ENCODE results near the gene DOK5.

DOK5 gene

GRCh38 chr20:54456423-54456822, 19.0 kb upstream of the DOK5 start:
- H3K9me3 ChIP-seq (ENCODE audit: low read length), result no peaks in the 10 kb centered on the region
- no peaks in the 10 kb centered on the region for H3K27me3 ChIP-seq (ENCODE audit: insufficient read depth, low read length)
- H3K4me1 ChIP-seq (ENCODE audit: insufficient read depth, low read length), result no peaks in the 10 kb centered on the region
- no peak overlapping the region for H3K4me3 ChIP-seq (ENCODE audit: low read length)
- H3K36me3 ChIP-seq (ENCODE audit: insufficient read depth, low read length), result no peaks in the 10 kb centered on the region
- no peak overlapping the region for H2AFZ ChIP-seq (ENCODE audit: low read depth, low read length)

GRCh38 chr20:54456961-54457360, 18.4 kb upstream of the DOK5 start:
- Histone ChIP-seq H3K4me1 (ENCODE audit: insufficient read depth, low read length) (no peaks in the 10 kb centered on the region), H2AFZ (ENCODE audit: low read depth, low read length) (no peak overlapping the region), H3K4me3 (ENCODE audit: low read length) (no peak overlapping the region), H3K36me3 (ENCODE audit: insufficient read depth, low read length) (no peaks in the 10 kb centered on the region), H3K9me3 (ENCODE audit: low read length) (no peaks in the 10 kb centered on the region), H3K27me3 (ENCODE audit: insufficient read depth, low read length) (no peaks in the 10 kb centered on the region)

GRCh38 chr20:54458219-54458618, 17.2 kb upstream of the DOK5 start:
- no peak overlapping the region for H3K4me3 ChIP-seq (ENCODE audit: low read length)
- H3K36me3 ChIP-seq (ENCODE audit: insufficient read depth, low read length), result no peaks in the 10 kb centered on the region
- no peaks in the 10 kb centered on the region for H3K9me3 ChIP-seq (ENCODE audit: low read length)
- peaks cover 4% of the 10 kb centered on the region for H3K27me3 ChIP-seq (ENCODE audit: insufficient read depth, low read length)
- H3K4me1 ChIP-seq (ENCODE audit: insufficient read depth, low read length), result no peaks in the 10 kb centered on the region
- H2AFZ ChIP-seq (ENCODE audit: low read depth, low read length), result no peak overlapping the region

GRCh38 chr20:54459279-54459678, 16.1 kb upstream of the DOK5 start:
- Histone ChIP-seq H3K4me1 (ENCODE audit: insufficient read depth, low read length) (no peaks in the 10 kb centered on the region), H3K9me3 (ENCODE audit: low read length) (no peaks in the 10 kb centered on the region), H3K36me3 (ENCODE audit: insufficient read depth, low read length) (no peaks in the 10 kb centered on the region), H3K4me3 (ENCODE audit: low read length) (no peak overlapping the region), H2AFZ (ENCODE audit: low read depth, low read length) (no peak overlapping the region), H3K27me3 (ENCODE audit: insufficient read depth, low read length) (peaks cover 4% of the 10 kb centered on the region)

GRCh38 chr20:54464003-54464402, 11.4 kb upstream of the DOK5 start:
- H2AFZ ChIP-seq (ENCODE audit: low read depth, low read length), result no peak overlapping the region
- H3K4me3 ChIP-seq (ENCODE audit: low read length), result no peak overlapping the region
- H3K27me3 ChIP-seq (ENCODE audit: insufficient read depth, low read length), result peaks cover 4% of the 10 kb centered on the region
- no peaks in the 10 kb centered on the region for H3K9me3 ChIP-seq (ENCODE audit: low read length)
- H3K4me1 ChIP-seq (ENCODE audit: insufficient read depth, low read length), result no peaks in the 10 kb centered on the region
- H3K36me3 ChIP-seq (ENCODE audit: insufficient read depth, low read length), result no peaks in the 10 kb centered on the region

GRCh38 chr20:54466127-54466526, 9.3 kb upstream of the DOK5 start:
- Histone ChIP-seq H3K9me3 (ENCODE audit: low read length) (no peaks in the 10 kb centered on the region), H3K4me3 (ENCODE audit: low read length) (no peak overlapping the region), H3K36me3 (ENCODE audit: insufficient read depth, low read length) (no peaks in the 10 kb centered on the region), H3K27me3 (ENCODE audit: insufficient read depth, low read length) (peaks cover 4% of the 10 kb centered on the region), H3K4me1 (ENCODE audit: insufficient read depth, low read length) (no peaks in the 10 kb centered on the region), H2AFZ (ENCODE audit: low read depth, low read length) (no peak overlapping the region)

GRCh38 chr20:54467622-54468021, 7.8 kb upstream of the DOK5 start:
- H3K4me1 ChIP-seq (ENCODE audit: insufficient read depth, low read length), result no peaks in the 10 kb centered on the region
- H3K36me3 ChIP-seq (ENCODE audit: insufficient read depth, low read length), result no peaks in the 10 kb centered on the region
- peaks cover 4% of the 10 kb centered on the region for H3K27me3 ChIP-seq (ENCODE audit: insufficient read depth, low read length)
- H3K9me3 ChIP-seq (ENCODE audit: low read length), result no peaks in the 10 kb centered on the region
- no peak overlapping the region for H3K4me3 ChIP-seq (ENCODE audit: low read length)
- no peak overlapping the region for H2AFZ ChIP-seq (ENCODE audit: low read depth, low read length)

GRCh38 chr20:54468082-54468481, 7.3 kb upstream of the DOK5 start:
- H3K4me1 ChIP-seq (ENCODE audit: insufficient read depth, low read length), result no peaks in the 10 kb centered on the region
- no peak overlapping the region for H2AFZ ChIP-seq (ENCODE audit: low read depth, low read length)
- H3K36me3 ChIP-seq (ENCODE audit: insufficient read depth, low read length), result no peaks in the 10 kb centered on the region
- H3K4me3 ChIP-seq (ENCODE audit: low read length), result no peak overlapping the region
- H3K9me3 ChIP-seq (ENCODE audit: low read length), result no peaks in the 10 kb centered on the region
- H3K27me3 ChIP-seq (ENCODE audit: insufficient read depth, low read length), result no peaks in the 10 kb centered on the region

GRCh38 chr20:54469293-54469692, 6.1 kb upstream of the DOK5 start:
- Histone ChIP-seq H3K9me3 (ENCODE audit: low read length) (no peaks in the 10 kb centered on the region), H3K27me3 (ENCODE audit: insufficient read depth, low read length) (no peaks in the 10 kb centered on the region)

GRCh38 chr20:54469952-54470351, 5.4 kb upstream of the DOK5 start:
- H2AFZ ChIP-seq (ENCODE audit: low read depth, low read length), result no peak overlapping the region
- H3K9me3 ChIP-seq (ENCODE audit: low read length), result no peaks in the 10 kb centered on the region
- H3K36me3 ChIP-seq (ENCODE audit: insufficient read depth, low read length), result no peaks in the 10 kb centered on the region
- H3K27me3 ChIP-seq (ENCODE audit: insufficient read depth, low read length), result no peaks in the 10 kb centered on the region
- no peak overlapping the region for H3K4me3 ChIP-seq (ENCODE audit: low read length)
- H3K4me1 ChIP-seq (ENCODE audit: insufficient read depth, low read length), result no peaks in the 10 kb centered on the region

More at GRCh38 chr20:54469293-54469692, 6.1 kb upstream of the DOK5 start:
- Histone ChIP-seq H3K4me3 (ENCODE audit: low read length) (no peak overlapping the region), H3K36me3 (ENCODE audit: insufficient read depth, low read length) (no peaks in the 10 kb centered on the region), H3K4me1 (ENCODE audit: insufficient read depth, low read length) (no peaks in the 10 kb centered on the region), H2AFZ (ENCODE audit: low read depth, low read length) (no peak overlapping the region)

GRCh38 chr20:54470697-54471096, 4.7 kb upstream of the DOK5 start:
- Histone ChIP-seq H3K36me3 (ENCODE audit: insufficient read depth, low read length) (no peaks in the 10 kb centered on the region), H3K9me3 (ENCODE audit: low read length) (no peaks in the 10 kb centered on the region), H3K4me1 (ENCODE audit: insufficient read depth, low read length) (no peaks in the 10 kb centered on the region), H3K27me3 (ENCODE audit: insufficient read depth, low read length) (no peaks in the 10 kb centered on the region), H3K4me3 (ENCODE audit: low read length) (no peak overlapping the region), H2AFZ (ENCODE audit: low read depth, low read length) (no peak overlapping the region)

GRCh38 chr20:54472607-54473006, 2.8 kb upstream of the DOK5 start:
- Histone ChIP-seq H3K9me3 (ENCODE audit: low read length) (no peaks in the 10 kb centered on the region), H3K27me3 (ENCODE audit: insufficient read depth, low read length) (no peaks in the 10 kb centered on the region), H3K36me3 (ENCODE audit: insufficient read depth, low read length) (no peaks in the 10 kb centered on the region), H3K4me1 (ENCODE audit: insufficient read depth, low read length) (peaks cover 14% of the 10 kb centered on the region), H2AFZ (ENCODE audit: low read depth, low read length) (no peak overlapping the region), H3K4me3 (ENCODE audit: low read length) (no peak overlapping the region)

- H3K4me1 ChIP-seq (ENCODE audit: insufficient read depth, low read length), result peaks cover 20% of the 10 kb centered on the region
- H3K36me3 ChIP-seq (ENCODE audit: insufficient read depth, low read length), result no peaks in the 10 kb centered on the region
- H3K9me3 ChIP-seq (ENCODE audit: low read length), result no peaks in the 10 kb centered on the region
- no peak overlapping the region for H2AFZ ChIP-seq (ENCODE audit: low read depth, low read length)
- no peaks in the 10 kb centered on the region for H3K27me3 ChIP-seq (ENCODE audit: insufficient read depth, low read length)
- no peak overlapping the region for H3K4me3 ChIP-seq (ENCODE audit: low read length)
Observed at GRCh38 chr20:54473340-54473739, 2.1 kb upstream of the DOK5 start.

GRCh38 chr20:54474046-54474445, 1.3 kb upstream of the DOK5 start:
- no peak overlapping the region for H3K4me3 ChIP-seq (ENCODE audit: low read length)
- H3K36me3 ChIP-seq (ENCODE audit: insufficient read depth, low read length), result no peaks in the 10 kb centered on the region
- no peak overlapping the region for H2AFZ ChIP-seq (ENCODE audit: low read depth, low read length)
- H3K4me1 ChIP-seq (ENCODE audit: insufficient read depth, low read length), result peaks cover 20% of the 10 kb centered on the region
- H3K9me3 ChIP-seq (ENCODE audit: low read length), result no peaks in the 10 kb centered on the region
- H3K27me3 ChIP-seq (ENCODE audit: insufficient read depth, low read length), result no peaks in the 10 kb centered on the region
